ENCODE data around the gene RPL12.

Gene RPL12

GRCh38 chr9:127449332-127449966 is 1.8 kb downstream of the RPL12 start:
- peak overlapping the region; percentile 97 for H3K27ac ChIP-seq
- peak overlapping the region; percentile 98 for H3K4me3 ChIP-seq
- peaks cover 65% of the 10 kb centered on the region for H3K36me3 ChIP-seq (ENCODE audit: insufficient read depth, low read length)
- peak overlapping the region; percentile 100 for H3K9ac ChIP-seq (ENCODE audit: insufficient read length)
- H3K9me3 ChIP-seq (ENCODE audit: low read depth, low read length) = no peaks in the 10 kb centered on the region
- no peak for DNase-seq (ENCODE audit: low read depth, low spot score)
- TF ChIP-seq POLR2AphosphoS5 (IDR thresholded peaks at IDR 0.05; ENCODE audit: borderline replicate concordance, low read depth, low read length) (no peak; the same call in 1 of the 2 replicates), EZH2 (IDR thresholded peaks at IDR 0.05) (no peak), FOXP2 (optimal IDR thresholded peaks at IDR 0.05; ENCODE audit: control extremely low read depth, extremely low read length, insufficient read depth) (no peak)

- TF ChIP-seq EZH2 (IDR thresholded peaks at IDR 0.05) = no peak
- no peak for TF ChIP-seq FOXP2 (optimal IDR thresholded peaks at IDR 0.05; ENCODE audit: control extremely low read depth, extremely low read length, insufficient read depth)
- TF ChIP-seq POLR2AphosphoS5 (IDR thresholded peaks at IDR 0.05; ENCODE audit: borderline replicate concordance, low read depth, low read length) = no peak
- Histone ChIP-seq H3K4me3 (peak overlapping the region; percentile 98), H3K9ac (ENCODE audit: insufficient read length) (peak overlapping the region; percentile 100), H3K27ac (peak overlapping the region; percentile 97), H3K9me3 (ENCODE audit: low read depth, low read length) (0 out of 2 replicates have a peak, but pooled peaks cover 4% of the 10 kb centered on the region), H3K36me3 (ENCODE audit: insufficient read depth, low read length) (peaks cover 72% of the 10 kb centered on the region)
- no peak for DNase-seq (ENCODE audit: low read depth, low spot score)
Measured at GRCh38 chr9:127448112-127448805, 2.9 kb downstream of the RPL12 start.

GRCh38 chr9:127447416-127448111 is 3.6 kb downstream of the RPL12 start:
- TF ChIP-seq FOXP2 (optimal IDR thresholded peaks at IDR 0.05; ENCODE audit: control extremely low read depth, extremely low read length, insufficient read depth) (no peak), POLR2AphosphoS5 (IDR thresholded peaks at IDR 0.05; ENCODE audit: borderline replicate concordance, low read depth, low read length) (no peak)
- Histone ChIP-seq H3K27ac (peak overlapping the region; percentile 97; the same call in 1 of the 2 replicates), H3K4me3 (no peak overlapping the region), H3K36me3 (ENCODE audit: insufficient read depth, low read length) (peaks cover 78% of the 10 kb centered on the region), H3K9ac (ENCODE audit: insufficient read length) (no peak overlapping the region), H3K9me3 (ENCODE audit: low read depth, low read length) (0 out of 2 replicates have a peak, but pooled peaks cover 4% of the 10 kb centered on the region)
- no peak for DNase-seq (ENCODE audit: low read depth, low spot score)

DNA sequence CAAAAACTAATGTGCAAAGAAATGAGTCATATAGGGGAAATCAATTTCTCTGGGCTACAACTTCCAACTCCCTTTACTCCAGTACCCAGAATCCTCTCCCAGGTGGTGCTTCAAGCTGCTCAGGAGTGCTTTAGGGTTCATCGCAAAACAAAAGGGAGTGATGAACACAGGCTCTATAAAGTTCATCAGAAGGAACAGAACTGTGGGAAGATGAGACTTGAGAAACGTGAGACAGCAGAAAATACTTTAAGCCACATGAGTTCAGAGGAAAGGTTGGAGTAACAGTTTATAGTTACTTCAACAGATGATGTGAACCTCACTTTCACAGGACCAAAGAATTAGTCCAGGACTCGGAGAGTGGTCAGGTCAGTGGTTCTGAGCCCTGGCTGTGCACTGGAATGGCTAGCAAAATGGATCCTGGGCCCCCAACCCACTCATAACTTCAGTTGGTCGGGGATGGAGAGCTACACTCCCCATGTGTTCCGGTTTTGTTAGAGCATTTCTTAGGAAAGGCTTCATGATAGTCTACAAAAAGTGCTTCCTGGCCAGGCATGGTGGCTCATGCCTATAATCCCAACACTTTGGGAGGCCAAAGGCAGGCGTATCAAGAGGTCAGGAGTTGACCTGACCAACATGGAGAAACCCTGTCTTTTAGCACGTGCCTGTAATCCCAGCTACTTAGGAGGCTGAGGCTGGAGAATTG is 4.3 kb downstream of the RPL12 start:
- Histone ChIP-seq H3K36me3 (ENCODE audit: insufficient read depth, low read length) (peaks cover 81% of the 10 kb centered on the region), H3K9me3 (ENCODE audit: low read depth, low read length) (0 out of 2 replicates have a peak, but pooled peaks cover 4% of the 10 kb centered on the region), H3K4me3 (no peak overlapping the region), H3K27ac (peak overlapping the region; percentile 73), H3K9ac (ENCODE audit: insufficient read length) (no peak overlapping the region)
- TF ChIP-seq FOXP2 (optimal IDR thresholded peaks at IDR 0.05; ENCODE audit: control extremely low read depth, extremely low read length, insufficient read depth) (no peak), POLR2AphosphoS5 (IDR thresholded peaks at IDR 0.05; ENCODE audit: borderline replicate concordance, low read depth, low read length) (peak; percentile 34), EZH2 (IDR thresholded peaks at IDR 0.05) (no peak)
- no peak for DNase-seq (ENCODE audit: low read depth, low spot score)

DNA sequence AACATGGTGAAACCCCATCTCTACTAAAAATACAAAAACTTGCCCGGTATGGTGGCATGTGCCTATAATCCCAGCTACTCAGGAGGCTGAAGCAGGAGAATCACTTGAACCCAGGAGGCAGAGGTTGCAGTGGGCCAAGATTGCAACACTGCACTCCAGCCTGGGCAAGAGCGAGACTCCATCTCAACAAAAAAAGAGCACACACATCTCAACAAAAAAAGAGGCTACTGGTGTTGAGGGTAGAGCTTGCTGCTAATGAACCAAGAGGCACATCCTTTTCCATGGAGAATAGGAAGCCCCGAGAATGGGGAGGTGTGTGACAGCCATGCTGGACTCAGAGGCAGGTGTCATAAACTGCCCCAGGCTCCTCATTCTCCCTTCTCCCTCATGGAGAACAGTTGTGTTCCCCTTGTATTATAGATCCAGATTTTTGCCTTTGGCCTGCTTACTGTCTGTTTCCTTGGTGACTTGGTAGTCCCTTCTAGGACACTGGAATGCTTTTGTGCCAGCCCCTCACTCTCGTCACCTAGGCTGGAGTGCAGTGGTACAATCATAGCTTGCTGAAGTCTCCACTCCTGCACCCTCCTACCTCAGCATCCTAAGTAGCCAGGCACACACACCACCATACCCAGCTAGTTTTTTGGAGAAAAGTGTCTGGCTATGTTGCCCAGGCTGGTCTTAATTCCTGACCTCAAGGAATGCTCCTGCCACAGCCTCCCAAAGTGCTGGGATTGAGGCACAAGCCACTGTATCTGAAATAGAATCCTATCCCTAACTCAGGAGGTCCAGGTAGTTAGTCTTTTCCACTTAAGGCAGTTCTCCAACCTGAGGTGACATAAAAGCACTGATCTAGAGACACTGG is 5.1 kb downstream of the RPL12 start:
- peak overlapping the region; percentile 73; the same call in 1 of the 2 replicates for H3K27ac ChIP-seq
- 0 out of 2 replicates have a peak, but pooled peaks cover 4% of the 10 kb centered on the region for H3K9me3 ChIP-seq (ENCODE audit: low read depth, low read length)
- H3K4me3 ChIP-seq = no peak overlapping the region
- TF ChIP-seq FOXP2 (optimal IDR thresholded peaks at IDR 0.05; ENCODE audit: control extremely low read depth, extremely low read length, insufficient read depth) = no peak
- TF ChIP-seq EZH2 (IDR thresholded peaks at IDR 0.05) = no peak
- no peak; the same call in none of the 2 replicates for TF ChIP-seq POLR2AphosphoS5 (IDR thresholded peaks at IDR 0.05; ENCODE audit: borderline replicate concordance, low read depth, low read length)
- H3K9ac ChIP-seq (ENCODE audit: insufficient read length) = no peak overlapping the region
- DNase-seq (ENCODE audit: low read depth, low spot score) = no peak
- H3K36me3 ChIP-seq (ENCODE audit: insufficient read depth, low read length) = peaks cover 84% of the 10 kb centered on the region

DNA sequence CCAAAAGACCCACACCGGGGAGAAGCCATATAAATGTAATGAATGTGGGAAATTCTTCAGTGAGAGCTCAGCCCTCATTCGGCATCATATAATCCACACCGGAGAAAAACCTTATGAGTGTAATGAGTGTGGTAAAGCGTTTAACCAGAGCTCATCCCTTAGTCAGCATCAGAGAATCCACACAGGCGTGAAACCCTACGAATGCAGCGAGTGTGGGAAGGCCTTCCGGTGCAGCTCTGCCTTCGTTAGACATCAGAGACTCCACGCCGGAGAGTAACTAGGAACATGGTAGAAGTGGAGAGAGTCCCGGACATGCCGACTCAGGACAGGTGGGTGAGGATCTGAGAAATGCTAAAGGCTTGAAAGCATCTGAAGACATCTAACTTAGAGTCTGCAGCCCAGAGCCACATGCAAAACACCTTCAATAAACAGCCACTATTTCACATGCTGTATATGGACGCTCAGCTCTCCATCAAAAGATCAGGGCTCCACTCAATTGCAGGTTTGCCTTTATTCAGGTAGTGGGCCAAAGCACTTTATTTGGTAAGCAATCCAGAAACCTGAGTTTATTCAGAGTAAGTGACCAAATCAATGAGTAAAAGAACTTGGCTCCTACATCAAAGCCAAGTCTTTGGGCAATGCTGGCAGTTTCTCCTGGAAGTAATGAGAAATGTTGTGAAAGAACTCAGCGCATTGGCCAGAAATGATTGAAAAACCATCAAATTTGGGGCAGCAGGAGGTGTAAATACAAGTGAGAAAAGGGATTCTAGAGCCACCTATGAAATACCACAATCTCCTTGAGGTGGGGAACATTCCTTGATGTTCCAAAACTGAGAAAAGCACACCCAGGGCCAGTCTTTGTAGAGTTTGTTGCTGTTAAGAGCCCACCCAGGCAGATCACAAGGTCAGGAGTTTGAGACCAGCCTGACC is 6.0 kb downstream of the RPL12 start:
- 0 out of 2 replicates have a peak, but pooled peaks cover 4% of the 10 kb centered on the region for H3K9me3 ChIP-seq (ENCODE audit: low read depth, low read length)
- H3K36me3 ChIP-seq (ENCODE audit: insufficient read depth, low read length) = peaks cover 85% of the 10 kb centered on the region
- H3K27ac ChIP-seq = peak overlapping the region; percentile 51
- no peak for DNase-seq (ENCODE audit: low read depth, low spot score)
- no peak overlapping the region for H3K4me3 ChIP-seq
- no peak overlapping the region for H3K9ac ChIP-seq (ENCODE audit: insufficient read length)
- no peak for TF ChIP-seq FOXP2 (optimal IDR thresholded peaks at IDR 0.05; ENCODE audit: control extremely low read depth, extremely low read length, insufficient read depth)
- peak; percentile 38; the same call in 1 of the 2 replicates for TF ChIP-seq POLR2AphosphoS5 (IDR thresholded peaks at IDR 0.05; ENCODE audit: borderline replicate concordance, low read depth, low read length)

All from SK-N-MC (cell line).